GM06990 (cell line): ENCODE results near the gene INKA1.
A peak's percentile ranks its signal among the peaks of the same experiment; 100 is the strongest.
"Not testable (repeated sequence)": the region's sequence is repeated elsewhere in the genome, so short reads cannot be mapped to it uniquely, and the experiment has no call there.

ENCODE experiments used
- DNase-seq: peaks from one replicate; pipeline ENCODE4 v3.0.0-alpha.2; 2011; ENCODE audit not compliant: insufficient read length; ENCODE audit errors: extremely low read depth
- H3K27me3 ChIP-seq: replicated peaks from 2 replicates; pipeline ENCODE4 v1.6.0; 2011; ENCODE audit warnings: low read length; ENCODE audit not compliant: control insufficient read depth, insufficient read depth
- H3K36me3 ChIP-seq: 2 replicates; pipeline ENCODE4 v1.5.1; 2011; ENCODE audit warnings: low read length; ENCODE audit not compliant: control insufficient read depth, insufficient read depth
- H3K4me3 ChIP-seq: replicated peaks from 2 replicates; pipeline ENCODE4 v1.5.1; 2011; ENCODE audit warnings: low read depth, mild to moderate bottlenecking, control low read depth, low read length
- TF ChIP-seq, protein P1 (sequence below): IDR thresholded peaks from 2 replicates; pipeline ENCODE4 v1.5.1; 2011; ENCODE audit warnings: low read length, control low read depth, mild to moderate bottlenecking, inconsistent platforms; ENCODE audit not compliant: insufficient read depth, poor library complexity, severe bottlenecking

INKA1 gene

DNA sequence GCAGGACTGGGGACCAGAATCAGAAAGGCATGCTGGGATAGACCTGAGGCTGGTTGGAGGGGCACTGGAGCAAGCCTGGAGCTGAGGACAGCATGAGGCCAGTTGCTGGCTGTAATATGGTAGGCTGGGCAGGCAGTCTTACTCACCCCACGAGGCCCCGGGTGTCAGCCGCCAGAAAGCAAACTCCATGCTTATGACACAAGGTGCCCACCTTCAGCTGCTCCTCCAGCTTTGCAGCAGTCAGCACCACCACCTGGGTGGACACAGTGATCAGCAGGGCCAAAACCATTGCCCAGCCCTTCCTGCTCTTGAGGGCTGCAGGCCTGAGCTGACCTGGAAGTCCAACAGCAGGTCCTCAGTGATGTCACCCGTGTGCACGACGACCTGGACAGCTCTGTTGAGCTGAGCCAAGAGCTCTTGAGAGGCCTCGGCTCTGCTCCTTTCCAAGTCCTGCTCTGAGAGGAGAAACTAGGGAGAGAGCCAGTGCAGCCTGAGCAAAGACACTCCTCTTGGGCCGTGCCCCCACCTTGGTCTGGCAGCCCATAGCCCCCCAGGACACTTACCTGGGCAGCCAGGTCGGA lies 9.9 kb downstream of the INKA1 start:
- H3K27me3 ChIP-seq: no peaks in the 10 kb centered on the region
- no peak for DNase-seq
- peaks cover 15% of the 10 kb centered on the region for H3K36me3 ChIP-seq
- peak overlapping the region; percentile 62 for H3K4me3 ChIP-seq
- TF ChIP-seq, protein P1, sequence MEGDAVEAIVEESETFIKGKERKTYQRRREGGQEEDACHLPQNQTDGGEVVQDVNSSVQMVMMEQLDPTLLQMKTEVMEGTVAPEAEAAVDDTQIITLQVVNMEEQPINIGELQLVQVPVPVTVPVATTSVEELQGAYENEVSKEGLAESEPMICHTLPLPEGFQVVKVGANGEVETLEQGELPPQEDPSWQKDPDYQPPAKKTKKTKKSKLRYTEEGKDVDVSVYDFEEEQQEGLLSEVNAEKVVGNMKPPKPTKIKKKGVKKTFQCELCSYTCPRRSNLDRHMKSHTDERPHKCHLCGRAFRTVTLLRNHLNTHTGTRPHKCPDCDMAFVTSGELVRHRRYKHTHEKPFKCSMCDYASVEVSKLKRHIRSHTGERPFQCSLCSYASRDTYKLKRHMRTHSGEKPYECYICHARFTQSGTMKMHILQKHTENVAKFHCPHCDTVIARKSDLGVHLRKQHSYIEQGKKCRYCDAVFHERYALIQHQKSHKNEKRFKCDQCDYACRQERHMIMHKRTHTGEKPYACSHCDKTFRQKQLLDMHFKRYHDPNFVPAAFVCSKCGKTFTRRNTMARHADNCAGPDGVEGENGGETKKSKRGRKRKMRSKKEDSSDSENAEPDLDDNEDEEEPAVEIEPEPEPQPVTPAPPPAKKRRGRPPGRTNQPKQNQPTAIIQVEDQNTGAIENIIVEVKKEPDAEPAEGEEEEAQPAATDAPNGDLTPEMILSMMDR: no peak

- TF ChIP-seq, protein P1: no peak
- Histone ChIP-seq H3K27me3 (no peaks in the 10 kb centered on the region), H3K36me3 (peaks cover 15% of the 10 kb centered on the region), H3K4me3 (peak within 1 kb of the TSS; percentile 62)
- peak; percentile 57 for DNase-seq
These were observed 10.6 kb downstream of the INKA1 start, which contains the start of gene UBA7 for GRCh38 chr3:49813497-49814174. Gene UBA7 (minus strand): TSS chr3:49813953. CDS start chr3:49813787, 166 bp downstream.

DNA sequence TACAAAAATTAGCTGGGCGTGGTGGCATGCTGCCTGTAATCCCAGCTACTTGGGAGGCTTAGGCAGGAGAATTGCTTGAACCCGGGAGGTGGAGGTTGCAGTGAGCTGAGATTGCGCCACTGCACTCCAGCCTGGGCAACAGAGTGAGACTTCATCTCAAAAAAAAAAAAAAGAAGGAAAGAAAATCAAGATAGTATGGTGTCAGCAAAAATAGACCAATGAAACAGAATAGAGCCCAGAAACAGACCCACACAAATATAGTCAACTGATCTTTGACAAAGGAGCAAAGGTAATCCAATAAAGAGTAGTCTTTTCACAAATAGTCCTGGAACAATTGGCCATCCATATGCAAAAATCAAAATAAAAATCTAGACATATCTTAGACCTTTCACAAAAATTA lies 20.1 kb downstream of the INKA1 start:
- not testable (repeated sequence) for H3K27me3 ChIP-seq, DNase-seq, H3K36me3 ChIP-seq, H3K4me3 ChIP-seq

DNA sequence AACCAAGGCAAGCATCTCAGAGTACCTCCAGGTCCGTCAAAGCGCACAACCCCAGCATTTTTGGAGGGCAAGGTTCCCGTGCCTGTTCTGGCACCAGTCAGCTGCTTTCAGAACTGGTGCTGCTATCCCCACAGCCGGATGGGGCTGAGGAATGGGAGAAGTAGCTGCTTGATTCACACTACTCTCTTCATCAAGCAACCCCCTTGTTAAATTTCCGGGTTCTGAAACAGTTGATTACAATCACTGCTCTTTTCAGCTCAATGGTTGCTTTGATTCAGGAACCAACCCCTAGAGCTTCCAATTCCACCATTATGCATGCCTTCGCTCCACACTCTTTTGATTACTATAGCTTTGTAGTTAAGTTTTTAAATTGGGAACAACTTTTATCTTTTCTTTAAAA lies 23.0 kb downstream of the INKA1 start:
- Histone ChIP-seq H3K36me3 (peaks cover 14% of the 10 kb centered on the region), H3K27me3 (no peaks in the 10 kb centered on the region), H3K4me3 (no peak overlapping the region)
- DNase-seq: no peak
- TF ChIP-seq, protein P1: no peak

DNA sequence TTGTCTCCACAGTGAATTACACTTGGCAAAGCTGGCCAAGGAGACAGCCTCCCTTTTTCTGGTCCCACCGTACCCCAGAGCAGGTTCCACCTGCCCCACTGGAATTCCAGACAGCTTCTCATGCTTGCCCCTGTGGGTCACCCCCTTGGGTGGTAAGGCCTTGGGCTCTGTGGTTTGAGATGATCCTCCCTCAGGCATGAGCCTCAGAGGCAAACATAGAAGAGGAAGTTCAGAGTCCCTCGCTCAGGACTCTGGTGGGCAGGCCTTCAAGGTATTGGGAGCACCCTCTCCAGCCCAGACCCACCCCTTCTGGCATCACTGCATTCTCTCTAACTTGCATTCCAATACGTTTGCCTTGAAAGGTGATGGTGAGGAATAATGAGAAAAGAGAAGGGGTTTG lies 28.3 kb downstream of the INKA1 start:
- Histone ChIP-seq H3K36me3 (peaks cover 21% of the 10 kb centered on the region), H3K27me3 (no peaks in the 10 kb centered on the region), H3K4me3 (no peak overlapping the region)
- TF ChIP-seq, protein P1: no peak
- DNase-seq: no peak

DNA sequence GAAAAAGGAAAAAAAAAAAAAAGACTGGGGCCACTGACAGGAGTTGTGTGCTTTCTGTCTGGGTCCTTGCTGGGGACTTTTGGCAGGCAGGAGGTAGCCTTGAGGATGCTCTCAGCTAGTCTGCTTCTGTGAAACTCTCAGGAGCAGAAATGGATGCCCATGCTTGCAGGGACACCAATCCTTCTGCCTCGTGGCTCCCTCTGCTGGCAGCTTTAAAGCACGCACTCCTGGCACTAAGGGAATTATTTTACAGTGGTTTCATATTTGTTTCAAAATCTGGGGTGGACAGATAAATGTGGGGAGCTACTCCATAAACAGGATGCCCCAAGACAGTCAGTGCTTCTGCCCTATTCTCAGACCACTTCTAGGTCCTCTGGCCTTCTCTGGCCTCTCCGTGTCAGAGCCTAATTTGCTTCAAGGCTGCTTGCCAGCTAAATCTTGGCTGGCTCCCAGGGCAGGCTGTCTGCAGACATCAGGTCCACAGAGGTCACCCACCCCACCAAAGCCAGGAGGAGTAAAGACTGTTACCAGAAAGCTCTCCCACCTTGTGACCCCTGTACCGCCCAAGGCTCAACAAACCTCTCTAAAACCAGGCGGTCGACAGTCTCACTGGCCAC lies 36.2 kb downstream of the INKA1 start:
- peaks cover 19% of the 10 kb centered on the region for H3K36me3 ChIP-seq
- TF ChIP-seq, protein P1: peak; percentile 91
- no peak for DNase-seq

More for the DNA sequence above, 36.2 kb downstream of the INKA1 start:
- Histone ChIP-seq H3K4me3 (no peak overlapping the region), H3K27me3 (no peaks in the 10 kb centered on the region)
